NOMO-1 (cell line): ENCODE data around the gene F13B.
"Not testable (repeated sequence)": the region's sequence is repeated elsewhere in the genome, so short reads cannot be mapped to it uniquely, and the experiment has no call there.

ENCODE experiments used
- DNase-seq, 2 experiments: peaks; one replicate each; lab custom pipeline; 2025; ENCODE audit not compliant: unreplicated experiment in 2 of 2; lab: John Stamatoyannopoulos, UW

The F13B gene, protein sequence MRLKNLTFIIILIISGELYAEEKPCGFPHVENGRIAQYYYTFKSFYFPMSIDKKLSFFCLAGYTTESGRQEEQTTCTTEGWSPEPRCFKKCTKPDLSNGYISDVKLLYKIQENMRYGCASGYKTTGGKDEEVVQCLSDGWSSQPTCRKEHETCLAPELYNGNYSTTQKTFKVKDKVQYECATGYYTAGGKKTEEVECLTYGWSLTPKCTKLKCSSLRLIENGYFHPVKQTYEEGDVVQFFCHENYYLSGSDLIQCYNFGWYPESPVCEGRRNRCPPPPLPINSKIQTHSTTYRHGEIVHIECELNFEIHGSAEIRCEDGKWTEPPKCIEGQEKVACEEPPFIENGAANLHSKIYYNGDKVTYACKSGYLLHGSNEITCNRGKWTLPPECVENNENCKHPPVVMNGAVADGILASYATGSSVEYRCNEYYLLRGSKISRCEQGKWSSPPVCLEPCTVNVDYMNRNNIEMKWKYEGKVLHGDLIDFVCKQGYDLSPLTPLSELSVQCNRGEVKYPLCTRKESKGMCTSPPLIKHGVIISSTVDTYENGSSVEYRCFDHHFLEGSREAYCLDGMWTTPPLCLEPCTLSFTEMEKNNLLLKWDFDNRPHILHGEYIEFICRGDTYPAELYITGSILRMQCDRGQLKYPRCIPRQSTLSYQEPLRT

GRCh38 chr1:197066719-197067456, at the start of gene F13B:
Gene F13B, minus strand, starts transcription at chr1:197067260. Its CDS starts 37 bp downstream, at chr1:197067223.
- DNase-seq: no peak

DNA sequence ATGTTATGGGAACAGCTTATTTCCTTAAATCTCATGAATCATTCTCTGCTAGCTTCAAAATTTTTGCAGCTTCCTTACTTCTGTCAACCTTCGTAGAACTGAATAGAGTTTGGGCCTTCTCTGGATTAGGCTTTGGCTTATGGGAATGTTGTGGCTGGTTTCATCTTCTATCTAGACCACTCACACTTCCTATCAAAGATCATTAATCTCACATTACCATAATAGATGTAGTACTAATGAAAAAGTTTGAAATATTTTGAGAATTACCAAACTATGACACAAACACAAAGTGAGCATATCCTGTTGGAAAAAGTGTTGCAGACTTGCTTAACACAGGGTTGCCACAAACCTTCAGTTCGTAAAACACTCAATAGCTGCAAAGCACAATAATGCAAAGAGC, 49.1 kb upstream of the F13B start:
- DNase-seq: no peak

- DNase-seq: no peak
Observed at GRCh38 chr1:197106869-197107268, 39.8 kb upstream of the F13B start.

GRCh38 chr1:197103300-197103699, 36.2 kb upstream of the F13B start:
- no peak for DNase-seq

DNA sequence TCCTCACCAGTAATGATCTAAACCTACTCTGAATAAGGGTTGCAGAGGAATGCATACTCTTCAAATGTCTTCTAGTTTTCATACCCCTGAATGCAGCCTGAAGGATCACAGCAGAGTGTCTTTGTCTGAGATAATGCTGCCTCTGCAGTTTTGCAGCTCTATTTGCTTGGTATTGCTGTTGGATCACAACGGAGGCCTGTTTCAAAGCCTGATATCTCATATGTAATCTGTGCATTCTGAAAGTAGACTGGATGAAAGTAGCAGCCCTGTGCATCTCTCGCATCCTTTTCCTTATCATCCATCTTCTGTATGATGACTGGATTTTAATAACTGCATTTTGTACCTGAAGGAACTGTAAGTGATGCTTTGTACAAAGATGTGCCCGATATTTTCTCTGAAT, 34.9 kb upstream of the F13B start:
- DNase-seq: no peak

GRCh38 chr1:197100677-197101076, 33.6 kb upstream of the F13B start:
- no peak for DNase-seq

DNA sequence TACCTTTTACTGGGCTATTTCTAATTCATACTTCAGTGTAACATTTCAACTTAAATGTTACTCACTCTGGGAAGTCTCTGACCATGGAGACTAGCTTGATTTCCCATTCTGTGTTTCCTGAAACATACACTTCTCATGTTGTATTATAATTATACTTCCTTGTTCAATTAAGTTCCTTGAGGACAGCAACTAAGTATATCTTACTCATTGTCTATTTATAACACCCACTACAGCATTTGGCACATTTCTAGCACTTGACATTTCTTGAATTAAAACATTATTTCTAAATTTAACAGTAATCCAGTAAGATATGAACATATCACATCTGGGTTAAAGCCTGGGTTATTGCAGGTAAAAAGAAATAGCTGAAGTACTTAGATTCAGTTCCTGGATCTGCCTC, 32.4 kb upstream of the F13B start:
- no peak for DNase-seq

- DNase-seq: not testable (repeated sequence)
Observed at GRCh38 chr1:197096971-197097370, 29.9 kb upstream of the F13B start.

- DNase-seq: no peak
Observed at GRCh38 chr1:197096137-197096536, 29.1 kb upstream of the F13B start.

DNA sequence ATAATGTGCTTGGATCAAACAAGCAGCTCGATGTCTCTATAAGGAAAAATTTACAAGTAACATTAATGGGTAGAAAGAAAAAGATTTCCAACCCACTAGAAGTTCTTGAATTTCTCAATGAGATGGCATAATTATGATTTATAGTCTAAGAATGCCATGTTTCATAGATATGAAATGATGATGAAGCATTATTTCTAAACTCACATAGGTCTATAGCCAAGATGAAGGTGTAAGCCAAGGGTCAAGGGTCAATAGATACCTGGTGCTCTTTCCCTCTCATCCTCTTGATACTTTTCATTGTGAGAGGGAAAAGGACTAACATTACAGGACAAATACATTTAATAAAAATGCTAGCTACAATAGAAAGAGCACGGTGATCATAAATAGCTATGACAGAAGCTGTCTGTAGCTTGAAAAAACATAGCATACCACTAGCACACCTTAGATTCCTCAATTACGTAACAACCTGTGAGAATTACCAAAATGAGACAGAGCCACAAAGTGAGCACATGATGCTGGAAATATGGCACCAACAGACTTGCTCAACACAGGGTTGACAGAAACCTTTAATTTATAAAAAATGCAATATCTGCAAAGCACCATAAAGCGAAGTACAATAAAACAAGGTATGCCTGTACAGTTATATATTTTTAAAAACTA, 26.3 kb upstream of the F13B start:
- DNase-seq: no peak

DNA sequence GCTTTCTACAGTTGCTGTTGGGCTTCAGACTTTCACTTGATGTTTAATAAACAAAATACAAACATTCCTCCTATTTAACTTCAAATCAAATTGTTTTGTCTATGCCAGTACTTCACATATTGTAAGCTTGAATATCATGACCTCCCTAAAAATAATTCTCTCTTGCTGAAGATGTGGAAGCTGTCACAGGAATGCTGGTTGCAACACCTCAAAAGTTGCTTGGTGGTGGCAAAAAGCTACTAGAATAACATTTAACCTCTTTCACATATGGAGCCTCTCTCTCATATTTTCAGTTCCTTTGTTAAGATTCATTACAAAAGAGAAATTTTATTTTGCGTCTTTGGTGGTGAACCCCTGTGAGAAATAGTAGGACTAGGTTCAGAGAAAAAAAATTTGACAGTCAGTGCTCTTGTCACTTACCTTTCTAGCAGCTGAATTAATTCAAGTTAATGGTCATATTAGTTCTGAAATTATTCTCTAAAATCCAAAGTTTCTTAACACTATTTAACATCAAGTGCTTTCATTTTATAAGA, 25.5 kb upstream of the F13B start:
- no peak for DNase-seq

DNA sequence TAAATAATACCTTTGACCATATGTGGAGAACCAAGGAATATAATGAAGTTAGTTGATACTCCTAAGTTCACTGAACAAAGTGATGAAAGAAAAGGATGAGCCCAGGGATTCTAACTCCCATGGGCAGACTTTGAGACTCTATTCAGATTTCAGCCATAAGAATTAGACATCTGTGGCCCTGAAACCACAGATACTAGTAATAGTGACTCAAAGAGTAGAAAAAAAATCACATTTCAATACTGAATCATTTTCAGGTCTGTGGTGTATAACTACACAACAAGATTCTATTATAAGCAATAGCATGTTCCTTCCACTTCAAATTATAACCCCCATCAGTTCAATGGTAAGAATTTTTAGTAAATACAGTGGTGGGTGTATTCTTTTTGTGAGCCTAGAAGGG, 16.4 kb upstream of the F13B start:
- no peak for DNase-seq

DNA sequence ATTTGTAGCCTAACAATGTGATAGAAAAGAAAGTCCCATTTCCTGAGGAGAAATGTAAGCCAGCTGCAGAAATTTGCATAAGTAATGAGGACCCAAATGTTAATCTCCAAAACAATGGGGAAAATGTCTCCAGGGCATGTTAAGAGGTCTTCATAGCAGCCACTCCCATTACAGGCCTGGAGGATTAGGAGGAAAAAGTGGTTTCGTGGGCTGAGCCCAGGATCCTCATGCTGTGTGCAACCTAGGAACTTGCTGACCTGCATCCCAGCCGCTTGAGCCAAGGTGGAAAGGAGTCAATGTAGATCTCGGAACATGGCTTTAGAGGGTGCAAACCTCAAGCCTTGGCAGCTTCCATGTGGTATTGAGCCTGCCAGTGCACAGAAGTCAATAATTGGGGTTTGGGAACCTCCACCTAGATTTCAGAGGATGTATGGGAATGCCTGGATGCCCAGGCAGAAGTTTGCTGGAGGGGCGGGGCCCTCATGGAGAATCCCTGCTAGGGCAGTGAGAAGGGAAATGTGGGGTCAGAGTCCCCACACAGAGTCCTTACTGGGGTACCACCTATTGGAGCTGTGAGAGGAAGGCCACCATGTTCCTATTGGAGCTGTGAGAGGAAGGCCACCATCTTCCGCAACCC, 14.2 kb upstream of the F13B start:
- no peak for DNase-seq

DNA sequence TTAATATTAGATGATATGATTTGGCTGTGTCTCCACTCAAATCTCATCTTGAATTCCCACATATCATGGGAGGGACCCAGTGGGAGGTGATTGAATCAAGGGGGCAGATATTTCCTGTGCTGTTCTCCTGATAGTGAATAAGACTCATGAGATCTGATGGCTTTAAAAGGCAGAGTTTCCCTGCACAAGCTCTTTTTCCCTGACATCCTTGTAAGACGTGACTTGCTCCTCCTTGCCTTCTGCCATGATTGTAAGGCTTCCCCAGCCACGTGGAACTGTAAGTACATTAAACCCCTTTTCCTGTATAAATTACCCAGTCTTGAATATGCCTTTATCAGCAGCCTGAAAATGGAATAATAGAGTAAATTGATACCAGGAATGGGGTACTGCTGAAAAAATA, 13.3 kb upstream of the F13B start:
- DNase-seq: no peak

DNA sequence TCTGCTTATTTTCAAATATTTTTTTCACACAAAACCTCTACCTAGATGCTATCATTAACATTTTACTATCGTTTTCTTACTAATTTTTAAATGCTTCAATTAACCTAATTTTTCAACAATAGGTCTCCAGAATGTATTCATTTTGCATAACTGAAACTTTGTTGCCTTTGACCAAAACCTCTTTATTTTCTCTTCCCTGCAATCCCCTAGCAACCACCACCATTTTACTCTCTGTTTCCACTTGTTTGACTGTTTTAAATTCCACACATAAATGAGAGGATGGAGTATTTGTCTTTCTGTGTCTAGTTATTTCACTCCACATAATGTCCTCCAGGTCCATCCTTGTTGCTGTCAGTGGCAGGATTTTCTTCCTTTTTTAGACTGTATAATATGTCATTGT, 9.5 kb upstream of the F13B start:
- DNase-seq: no peak

- no peak for DNase-seq
Observed at GRCh38 chr1:197073978-197074377, 6.9 kb upstream of the F13B start.

- no peak for DNase-seq
Observed at GRCh38 chr1:197067457-197067818, 378 bp upstream of the F13B start.

DNA sequence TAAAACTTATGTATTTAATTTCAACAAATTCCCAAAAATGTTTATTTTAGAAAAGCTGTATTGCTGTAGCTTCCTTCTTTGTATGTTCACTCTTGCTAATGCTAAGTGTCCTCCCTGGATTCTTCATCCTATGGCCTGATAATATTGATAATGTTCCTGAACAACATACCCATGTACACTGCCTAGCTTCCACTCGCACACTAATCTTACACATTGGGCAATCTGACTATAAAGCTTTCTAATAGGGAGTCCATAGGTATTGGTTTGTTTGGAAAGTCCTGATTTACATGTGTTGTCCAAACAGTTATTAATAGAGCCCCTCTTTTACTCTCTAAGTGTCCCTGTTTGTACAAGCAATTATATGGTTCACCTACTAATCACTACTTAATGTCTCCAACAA, 783 bp downstream of the F13B start:
- no peak for DNase-seq

DNA sequence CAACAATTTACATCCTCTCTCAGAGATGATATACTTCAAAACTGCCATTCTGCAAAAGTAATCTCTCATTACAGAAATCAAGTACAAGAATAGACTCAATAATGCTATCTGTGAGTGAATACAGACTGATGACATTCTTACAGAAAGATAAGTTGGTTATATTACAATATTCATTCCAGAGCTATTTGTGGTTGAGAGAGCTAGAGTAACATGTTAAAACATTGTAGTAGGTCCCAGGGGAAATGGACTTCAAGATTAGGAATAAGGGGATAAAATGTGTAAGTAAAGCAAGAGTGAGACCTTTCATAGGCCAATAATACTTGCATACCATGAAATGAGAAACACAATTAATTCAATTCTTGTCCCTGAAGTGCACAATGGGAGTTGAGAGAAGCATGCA, 1.5 kb downstream of the F13B start:
- DNase-seq: no peak

GRCh38 chr1:197063212-197063611, 3.8 kb downstream of the F13B start:
- DNase-seq: no peak

GRCh38 chr1:197062692-197063091, 4.4 kb downstream of the F13B start:
- DNase-seq: no peak
